HG03575 (cell line): ENCODE measurements around the gene INHBC.

Source experiments
- ATAC-seq: cut with Tn5 transposase; IDR thresholded peaks from one replicate; pipeline ENCODE4 v1.9.1; 2021; ENCODE audit not compliant: unreplicated experiment, insufficient number of reproducible peaks, low FRiP score; ENCODE audit errors: extremely low read depth

INHBC gene

DNA sequence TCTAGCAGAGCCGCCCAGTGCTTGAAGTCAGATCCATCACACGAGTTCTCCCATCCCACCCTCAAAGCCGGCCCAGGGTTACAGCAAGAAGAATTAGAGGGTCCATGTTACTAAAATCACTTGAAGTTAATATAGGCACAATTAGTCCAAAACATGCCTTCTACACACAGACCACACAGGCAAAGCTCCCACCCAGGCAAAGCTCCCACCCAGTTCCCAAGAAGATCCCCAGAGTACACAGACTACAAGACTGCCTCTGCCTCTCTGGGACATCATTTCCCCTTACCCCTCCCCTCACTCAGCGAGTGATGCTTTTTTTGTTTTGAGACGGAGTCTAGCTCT is 28.3 kb downstream of the INHBC start:
- no peak for ATAC-seq

DNA sequence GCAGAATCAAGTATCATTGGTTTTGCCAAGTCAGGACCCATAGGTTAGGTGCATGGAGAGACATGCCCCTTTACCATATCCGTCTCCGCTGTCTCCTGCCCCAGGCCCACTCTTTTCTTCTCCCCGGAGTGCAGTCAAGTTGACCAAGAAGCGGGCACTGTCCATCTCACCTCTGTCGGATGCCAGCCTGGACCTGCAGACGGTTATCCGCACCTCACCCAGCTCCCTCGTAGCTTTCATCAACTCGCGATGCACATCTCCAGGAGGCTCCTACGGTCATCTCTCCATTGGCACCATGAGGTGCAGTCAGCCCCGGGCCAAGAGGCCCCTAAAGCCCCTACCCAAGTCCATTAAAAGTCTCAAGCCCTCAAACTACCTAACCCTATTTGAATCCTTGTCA is 30.0 kb downstream of the INHBC start:
- ATAC-seq: no peak

DNA sequence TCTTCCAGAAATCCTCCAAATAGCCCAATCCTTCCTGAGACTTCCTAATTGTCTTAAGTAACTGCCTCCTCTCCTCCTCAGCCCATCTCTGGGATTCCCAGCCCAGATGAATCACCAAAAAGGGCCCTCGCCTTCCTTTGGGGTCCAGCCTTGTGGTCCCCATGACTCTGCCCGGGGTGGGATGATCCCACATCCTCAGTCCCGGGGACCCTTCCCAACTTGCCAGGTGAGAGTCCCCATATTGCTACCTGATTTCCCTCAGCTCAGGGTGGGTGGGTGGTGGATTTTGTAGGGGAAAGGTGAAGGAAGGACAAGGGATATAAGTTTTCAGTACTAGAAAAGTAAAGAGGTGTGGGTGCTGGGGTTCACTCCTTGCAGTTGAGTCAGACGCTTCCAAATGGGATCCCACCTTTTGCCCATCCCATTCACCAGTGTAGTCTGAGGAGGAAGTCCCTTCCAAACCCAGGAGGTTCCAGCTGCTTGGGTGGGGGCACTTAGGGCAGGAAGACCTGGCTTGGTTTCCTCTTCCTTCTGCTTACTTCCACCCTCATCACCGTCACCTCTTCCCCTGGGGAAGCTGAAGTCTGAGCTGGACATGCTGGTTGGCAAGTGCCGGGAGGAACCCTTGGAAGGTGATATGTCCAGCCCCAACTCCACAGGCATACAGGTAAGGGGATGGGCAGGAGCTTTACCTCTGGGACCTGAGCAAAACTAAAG is 30.6 kb downstream of the INHBC start:
- no peak for ATAC-seq

DNA sequence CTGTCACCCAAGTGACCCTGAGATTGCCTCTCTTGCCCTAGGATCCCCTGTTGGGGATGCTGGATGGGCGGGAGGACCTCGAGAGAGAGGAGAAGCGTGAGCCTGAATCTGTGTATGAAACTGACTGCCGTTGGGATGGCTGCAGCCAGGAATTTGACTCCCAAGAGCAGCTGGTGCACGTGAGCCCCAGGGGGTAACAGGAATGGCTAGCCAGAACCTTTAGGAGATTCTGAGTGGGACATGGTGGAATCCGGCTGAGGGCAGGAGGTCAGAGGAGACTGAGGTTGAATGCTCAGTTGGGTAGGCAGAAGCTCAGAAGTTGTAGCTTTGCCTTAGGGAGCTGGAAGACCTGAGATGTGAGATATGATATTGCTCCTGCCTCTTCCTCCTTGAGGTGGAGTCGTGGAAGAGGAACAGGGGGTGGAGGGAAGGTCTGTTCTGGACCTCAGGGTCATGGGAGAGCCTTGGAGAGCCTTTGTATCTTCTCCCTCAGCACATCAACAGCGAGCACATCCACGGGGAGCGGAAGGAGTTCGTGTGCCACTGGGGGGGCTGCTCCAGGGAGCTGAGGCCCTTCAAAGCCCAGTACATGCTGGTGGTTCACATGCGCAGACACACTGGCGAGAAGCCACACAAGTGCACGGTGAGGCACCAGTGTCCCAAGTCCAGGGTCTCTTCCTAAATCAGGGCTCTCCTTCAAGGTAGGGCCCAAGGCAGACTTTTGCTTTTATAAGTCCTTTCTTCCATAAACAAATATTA is 31.3 kb downstream of the INHBC start:
- ATAC-seq: no peak

DNA sequence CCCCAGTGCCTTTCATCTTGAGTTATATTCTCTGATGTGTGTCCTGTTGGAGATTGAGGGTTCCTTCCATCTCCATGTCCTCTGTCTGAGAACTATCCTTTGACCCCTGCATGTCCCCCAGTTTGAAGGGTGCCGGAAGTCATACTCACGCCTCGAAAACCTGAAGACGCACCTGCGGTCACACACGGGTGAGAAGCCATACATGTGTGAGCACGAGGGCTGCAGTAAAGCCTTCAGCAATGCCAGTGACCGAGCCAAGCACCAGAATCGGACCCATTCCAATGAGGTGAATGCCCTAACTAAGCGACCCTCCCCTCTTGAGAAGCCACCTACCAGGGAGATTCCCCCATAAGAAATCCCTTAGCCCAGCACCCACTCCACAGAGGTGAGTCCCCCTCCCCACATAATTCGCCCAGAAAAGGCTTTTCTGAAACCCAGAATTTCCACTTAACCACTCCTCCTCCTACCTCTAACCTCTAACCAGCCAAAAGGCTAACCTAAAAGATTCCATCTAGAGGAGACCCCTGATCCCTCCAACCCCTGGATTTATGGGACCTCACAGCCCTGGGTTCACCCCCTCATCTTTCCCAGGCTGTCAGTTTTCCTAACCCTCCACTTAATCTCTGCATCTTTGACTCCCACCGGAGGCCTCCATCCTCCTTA is 32.8 kb downstream of the INHBC start:
- ATAC-seq: no peak

DNA sequence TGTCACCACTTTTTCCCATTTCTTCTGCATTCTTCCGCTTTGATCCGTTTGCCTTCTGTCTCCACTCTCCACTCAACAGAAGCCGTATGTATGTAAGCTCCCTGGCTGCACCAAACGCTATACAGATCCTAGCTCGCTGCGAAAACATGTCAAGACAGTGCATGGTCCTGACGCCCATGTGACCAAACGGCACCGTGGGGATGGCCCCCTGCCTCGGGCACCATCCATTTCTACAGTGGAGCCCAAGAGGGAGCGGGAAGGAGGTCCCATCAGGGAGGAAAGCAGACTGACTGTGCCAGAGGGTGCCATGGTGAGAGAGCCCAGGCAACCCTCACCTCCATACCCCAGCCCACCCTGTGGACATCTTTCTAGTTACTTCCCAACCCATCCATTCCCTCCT is 33.3 kb downstream of the INHBC start:
- no peak for ATAC-seq

DNA sequence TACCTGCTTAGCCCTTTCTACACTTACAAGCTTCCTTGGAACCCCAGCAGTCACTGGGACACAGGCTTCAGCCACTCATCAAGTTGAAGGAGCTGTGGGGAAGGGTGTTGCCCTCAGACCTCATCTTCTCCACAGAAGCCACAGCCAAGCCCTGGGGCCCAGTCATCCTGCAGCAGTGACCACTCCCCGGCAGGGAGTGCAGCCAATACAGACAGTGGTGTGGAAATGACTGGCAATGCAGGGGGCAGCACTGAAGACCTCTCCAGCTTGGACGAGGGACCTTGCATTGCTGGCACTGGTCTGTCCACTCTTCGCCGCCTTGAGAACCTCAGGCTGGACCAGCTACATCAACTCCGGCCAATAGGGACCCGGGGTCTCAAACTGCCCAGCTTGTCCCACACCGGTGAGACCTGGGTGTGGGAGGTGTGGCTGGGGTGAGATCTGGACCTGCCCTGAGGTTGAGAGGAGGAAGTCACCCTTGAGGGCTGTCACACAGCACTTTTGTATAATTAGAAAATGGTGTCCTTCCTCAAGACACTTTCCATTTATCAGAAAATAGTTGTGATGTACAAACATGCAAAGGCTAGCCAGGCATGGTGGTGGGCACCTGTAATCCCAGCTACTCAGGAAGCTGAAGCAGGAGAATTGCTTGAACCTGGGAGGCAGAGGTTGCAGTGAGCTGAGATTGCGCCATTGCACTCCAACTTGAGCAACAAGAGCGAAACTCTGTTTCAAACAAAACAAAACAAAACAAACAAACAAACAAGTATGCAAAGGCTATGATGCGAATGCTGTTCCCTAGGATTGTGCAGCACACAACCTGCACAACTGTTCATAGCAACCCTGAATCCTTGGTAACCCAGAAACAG is 34.9 kb downstream of the INHBC start:
- ATAC-seq: no peak

DNA sequence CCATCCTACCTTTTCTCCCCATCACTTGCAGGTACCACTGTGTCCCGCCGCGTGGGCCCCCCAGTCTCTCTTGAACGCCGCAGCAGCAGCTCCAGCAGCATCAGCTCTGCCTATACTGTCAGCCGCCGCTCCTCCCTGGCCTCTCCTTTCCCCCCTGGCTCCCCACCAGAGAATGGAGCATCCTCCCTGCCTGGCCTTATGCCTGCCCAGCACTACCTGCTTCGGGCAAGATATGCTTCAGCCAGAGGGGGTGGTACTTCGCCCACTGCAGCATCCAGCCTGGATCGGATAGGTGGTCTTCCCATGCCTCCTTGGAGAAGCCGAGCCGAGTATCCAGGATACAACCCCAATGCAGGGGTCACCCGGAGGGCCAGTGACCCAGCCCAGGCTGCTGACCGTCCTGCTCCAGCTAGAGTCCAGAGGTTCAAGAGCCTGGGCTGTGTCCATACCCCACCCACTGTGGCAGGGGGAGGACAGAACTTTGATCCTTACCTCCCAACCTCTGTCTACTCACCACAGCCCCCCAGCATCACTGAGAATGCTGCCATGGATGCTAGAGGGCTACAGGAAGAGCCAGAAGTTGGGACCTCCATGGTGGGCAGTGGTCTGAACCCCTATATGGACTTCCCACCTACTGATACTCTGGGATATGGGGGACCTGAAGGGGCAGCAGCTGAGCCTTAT is 35.8 kb downstream of the INHBC start:
- ATAC-seq: no peak

DNA sequence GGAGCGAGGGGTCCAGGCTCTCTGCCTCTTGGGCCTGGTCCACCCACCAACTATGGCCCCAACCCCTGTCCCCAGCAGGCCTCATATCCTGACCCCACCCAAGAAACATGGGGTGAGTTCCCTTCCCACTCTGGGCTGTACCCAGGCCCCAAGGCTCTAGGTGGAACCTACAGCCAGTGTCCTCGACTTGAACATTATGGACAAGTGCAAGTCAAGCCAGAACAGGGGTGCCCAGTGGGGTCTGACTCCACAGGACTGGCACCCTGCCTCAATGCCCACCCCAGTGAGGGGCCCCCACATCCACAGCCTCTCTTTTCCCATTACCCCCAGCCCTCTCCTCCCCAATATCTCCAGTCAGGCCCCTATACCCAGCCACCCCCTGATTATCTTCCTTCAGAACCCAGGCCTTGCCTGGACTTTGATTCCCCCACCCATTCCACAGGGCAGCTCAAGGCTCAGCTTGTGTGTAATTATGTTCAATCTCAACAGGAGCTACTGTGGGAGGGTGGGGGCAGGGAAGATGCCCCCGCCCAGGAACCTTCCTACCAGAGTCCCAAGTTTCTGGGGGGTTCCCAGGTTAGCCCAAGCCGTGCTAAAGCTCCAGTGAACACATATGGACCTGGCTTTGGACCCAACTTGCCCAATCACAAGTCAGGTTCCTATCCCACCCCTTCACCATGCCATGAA is 36.5 kb downstream of the INHBC start:
- no peak for ATAC-seq

DNA sequence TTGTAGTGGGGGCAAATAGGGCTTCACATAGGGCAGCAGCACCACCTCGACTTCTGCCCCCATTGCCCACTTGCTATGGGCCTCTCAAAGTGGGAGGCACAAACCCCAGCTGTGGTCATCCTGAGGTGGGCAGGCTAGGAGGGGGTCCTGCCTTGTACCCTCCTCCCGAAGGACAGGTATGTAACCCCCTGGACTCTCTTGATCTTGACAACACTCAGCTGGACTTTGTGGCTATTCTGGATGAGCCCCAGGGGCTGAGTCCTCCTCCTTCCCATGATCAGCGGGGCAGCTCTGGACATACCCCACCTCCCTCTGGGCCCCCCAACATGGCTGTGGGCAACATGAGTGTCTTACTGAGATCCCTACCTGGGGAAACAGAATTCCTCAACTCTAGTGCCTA is 37.1 kb downstream of the INHBC start:
- ATAC-seq: no peak

DNA sequence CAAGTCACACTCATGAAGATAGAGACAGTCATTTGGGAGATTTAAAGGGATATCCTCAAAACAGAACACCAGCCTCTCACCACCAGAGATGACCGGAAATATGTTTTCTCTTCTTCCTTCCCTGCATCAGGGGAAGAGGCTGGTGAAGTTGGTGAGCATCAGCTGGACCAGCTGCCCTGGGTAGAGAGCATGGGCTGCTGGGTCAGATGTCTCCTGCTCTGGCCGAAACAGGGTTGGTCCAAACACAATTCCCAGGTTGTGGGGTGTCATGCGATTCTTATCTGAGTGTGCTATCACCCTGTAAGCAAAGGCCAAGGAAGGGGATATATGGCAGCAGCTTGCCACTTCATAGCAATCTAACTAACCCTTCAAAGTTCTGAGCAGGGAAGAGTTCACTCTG is 37.8 kb downstream of the INHBC start:
- ATAC-seq: no peak

DNA sequence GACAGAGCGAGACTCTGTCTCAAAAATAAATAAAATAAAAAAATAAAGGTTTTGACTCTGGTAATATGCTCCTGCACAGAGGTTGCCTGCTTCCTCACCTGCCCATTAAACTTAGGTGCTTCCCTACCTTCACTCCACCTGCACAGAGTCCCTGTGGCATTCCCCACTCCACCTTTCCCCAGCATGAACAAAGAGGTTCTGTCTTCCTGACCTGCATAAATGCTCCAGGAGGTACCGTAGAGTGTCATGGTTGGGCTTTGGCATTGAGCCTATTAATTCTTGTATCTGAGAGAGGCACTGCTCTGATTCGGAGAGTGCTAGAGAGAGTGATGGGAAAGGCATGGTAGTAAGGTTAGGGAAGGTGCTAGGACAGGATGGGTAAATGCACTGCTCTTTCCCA is 38.8 kb downstream of the INHBC start:
- ATAC-seq: no peak

DNA sequence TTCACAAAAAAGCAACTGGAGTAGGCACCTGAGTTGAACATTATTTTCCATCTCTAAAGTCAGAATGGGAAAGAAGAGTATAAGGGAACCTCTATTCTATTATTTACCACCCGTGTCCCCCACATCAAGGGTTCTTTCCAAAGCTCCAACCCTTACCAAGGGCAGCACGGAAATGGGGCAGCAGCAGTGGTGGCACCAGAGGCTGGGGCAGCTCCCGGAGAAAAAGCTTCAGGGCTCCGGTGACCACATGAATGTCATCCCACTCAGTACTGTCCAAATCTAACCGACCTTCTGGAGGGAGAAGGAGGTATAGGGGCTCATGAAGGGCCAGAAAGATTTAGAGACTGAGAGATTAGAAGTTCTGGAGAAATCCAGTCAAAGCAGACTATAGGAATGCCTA is 39.3 kb downstream of the INHBC start:
- ATAC-seq: no peak

DNA sequence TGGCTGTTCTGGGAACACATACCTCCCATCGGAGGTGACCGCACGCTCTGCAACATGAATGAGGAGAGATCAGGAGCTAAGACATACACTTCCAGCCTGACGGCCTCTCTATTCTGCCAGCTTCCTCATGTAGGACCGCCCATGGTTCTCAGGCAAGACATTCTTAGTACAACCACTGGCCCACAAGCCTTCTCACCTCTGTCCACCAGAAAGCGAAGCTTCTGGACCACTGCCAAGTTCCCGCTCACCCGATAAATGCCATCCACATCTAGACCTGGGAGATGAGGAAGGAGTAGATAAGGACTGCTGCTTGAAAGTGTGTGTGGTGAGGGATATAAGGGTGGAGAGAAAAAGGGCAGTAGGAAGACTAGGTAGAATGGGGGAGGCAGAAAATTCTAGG is 39.8 kb downstream of the INHBC start:
- ATAC-seq: no peak

DNA sequence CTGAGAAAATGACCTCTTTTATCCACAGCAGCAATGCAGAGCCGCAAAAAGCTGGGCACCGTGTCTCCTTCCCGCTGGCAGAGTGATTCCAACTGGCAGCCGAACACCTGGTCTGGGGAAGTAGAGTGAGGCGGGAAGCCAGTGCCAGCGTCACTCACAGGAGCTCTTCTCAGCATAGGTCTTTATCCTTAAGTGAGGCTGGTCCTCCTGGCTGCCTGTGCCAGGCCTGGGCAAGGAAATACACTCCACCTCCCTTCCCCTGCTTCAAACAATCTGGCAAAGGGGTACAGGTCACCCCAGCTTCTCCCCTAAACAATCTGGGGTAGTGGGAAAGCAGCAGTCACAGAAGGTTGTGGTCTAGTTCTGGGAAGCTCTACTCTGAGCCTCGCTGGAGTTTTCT is 40.3 kb downstream of the INHBC start:
- ATAC-seq: no peak

DNA sequence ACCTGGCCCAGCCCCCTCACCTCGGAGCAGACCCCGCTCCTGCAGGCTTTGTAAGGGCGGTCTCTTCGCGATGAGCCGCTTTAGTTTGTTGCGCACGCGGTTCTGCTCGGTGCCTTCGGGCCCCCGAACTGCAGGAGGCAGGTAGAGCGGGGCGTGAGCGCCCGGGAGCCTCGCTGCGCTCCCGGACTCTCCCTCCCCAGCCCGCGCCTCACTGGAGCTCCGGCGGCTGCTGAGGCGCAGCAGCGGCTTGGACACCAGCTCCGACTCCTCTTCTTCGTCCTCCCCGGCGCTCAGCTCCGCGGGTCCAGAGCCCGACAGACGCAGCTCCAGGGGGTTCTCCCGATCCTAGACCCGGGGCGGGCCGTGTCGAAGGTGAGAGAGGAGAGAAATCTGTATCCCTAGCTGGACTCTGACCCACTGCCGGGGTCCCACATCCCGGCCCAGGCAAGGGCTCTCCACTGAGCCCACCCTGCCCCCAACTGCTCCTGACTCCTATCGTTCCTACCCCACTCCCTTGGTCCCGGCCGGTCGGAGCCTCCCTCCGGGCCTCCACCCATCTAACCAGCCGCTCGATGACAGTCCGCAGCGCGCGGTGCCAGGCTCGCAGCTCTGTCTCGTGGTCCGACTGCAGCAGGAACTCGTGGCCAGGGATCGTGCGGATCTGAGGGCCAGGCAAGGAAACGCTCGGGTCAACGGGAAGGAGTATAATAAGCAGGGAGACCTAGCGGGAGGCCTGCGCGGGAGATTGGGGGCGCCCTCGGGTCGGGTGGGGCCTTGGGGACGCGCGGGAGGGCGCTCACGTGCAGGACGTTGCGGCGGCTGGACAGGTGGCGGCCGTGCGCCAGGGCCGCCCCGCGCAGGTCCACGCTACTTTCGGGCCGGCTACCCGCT is 40.9 kb downstream of the INHBC start:
- no peak for ATAC-seq

DNA sequence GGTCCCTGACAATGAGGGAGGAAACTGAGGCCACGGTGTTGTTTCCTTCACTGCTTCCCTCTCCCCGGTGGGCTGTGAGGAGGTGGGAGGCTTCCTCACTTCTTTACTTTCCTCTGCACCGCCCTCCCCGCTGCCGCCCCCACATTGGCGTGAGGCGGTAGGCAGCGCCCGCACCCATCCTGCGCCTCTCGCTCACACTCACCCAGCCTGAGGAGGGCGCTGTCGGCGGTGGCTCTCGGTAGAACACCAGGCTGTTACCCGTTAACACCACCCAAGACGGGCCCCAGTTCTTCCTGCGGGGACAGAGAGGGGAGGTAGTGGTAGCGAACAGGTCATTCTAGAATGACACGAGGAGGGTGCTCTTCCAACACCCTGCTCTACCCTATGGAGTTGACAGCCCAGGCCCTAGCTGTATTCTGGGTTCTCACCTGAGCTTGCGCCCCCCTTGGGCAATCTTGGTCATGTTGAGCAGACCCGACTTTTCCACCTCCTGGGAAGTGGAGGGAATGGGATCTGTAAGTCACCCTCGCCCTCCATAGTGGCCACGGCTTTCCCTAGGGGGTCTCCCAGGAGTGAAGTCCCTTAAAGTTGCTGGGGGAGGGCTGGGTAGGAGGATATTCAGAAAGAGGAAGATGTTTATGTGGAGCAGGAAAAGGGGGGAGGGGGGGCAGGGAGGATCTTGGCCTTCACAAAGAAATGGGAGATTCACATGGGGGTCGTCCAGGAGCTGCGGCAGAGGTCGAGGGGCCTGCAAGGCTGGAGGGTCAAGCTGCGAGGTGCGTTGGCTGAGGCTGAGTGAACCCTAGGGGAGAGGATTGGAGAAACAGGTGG is 41.8 kb downstream of the INHBC start:
- ATAC-seq: no peak
